Coronary artery (tissue), 2 donors: ENCODE results near the gene HTT.
A peak's percentile ranks its signal among the peaks of the same experiment; 100 is the strongest.

Source experiments
- DNase-seq: peaks from one replicate; pipeline ENCODE4 v3.0.0-alpha.2; 2017; ENCODE audit warnings: low spot score
- H3K27ac ChIP-seq, 2 donors: fragments of 200-600 bp; sonication (generic); one replicate each; pipeline ENCODE4 v1.5.1; 2016 to 2019
- H3K4me3 ChIP-seq: fragments of 200-600 bp; sonication (generic); 2 replicates; pipeline ENCODE4 v1.5.1; 2016; ENCODE audit warnings: mild to moderate bottlenecking, moderate library complexity
- TF ChIP-seq, protein P1 (sequence below): fragments of 200-600 bp; sonication (generic); IDR thresholded peaks from one replicate; pipeline ENCODE4 v1.5.1; 2019; ENCODE audit warnings: antibody characterized with exemption

The HTT gene

DNA sequence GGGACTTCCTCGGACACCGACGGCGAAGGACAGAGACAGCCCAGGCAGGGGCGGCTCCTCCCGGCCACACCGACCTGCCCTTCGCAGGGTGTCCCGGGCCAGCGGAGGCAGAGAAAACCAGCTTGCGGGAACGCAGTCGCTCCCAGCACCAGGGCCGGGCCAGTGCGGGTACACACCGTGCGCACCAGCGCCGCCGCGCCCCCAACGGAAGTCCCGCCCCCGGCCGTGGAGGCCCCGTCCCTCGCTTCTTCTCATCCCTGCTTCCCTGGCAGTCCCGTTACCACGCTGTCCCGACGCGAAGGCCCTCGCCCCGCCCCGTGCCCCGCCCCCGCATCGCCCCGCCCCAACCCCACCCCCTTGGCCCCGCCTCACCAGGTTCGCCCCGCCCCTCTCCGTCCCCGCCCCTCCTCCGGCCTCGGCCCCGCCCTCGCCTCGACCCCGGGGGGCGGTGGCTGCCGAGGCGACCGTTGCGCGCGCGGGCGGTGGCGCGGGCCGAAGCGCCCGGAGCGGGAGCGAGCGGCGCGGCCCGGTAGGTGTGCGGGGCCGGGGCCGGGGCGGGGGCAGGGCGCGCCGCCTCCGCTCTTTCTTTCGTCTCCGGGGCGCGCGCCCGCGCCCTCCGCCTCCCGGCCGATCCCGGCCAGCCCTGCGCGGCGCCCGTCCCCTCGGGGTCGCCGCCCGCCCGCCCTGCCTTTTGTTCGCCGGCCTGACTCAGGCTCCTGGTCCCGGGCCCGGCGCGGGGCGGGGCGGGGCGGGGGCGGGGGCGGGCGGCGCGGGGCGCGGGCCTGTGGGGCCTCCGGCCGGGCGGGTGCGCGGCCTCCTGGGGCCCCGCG is 218.3 kb downstream of the HTT start, which contains the start of gene RGS12:
TSS of gene RGS12 (plus strand) at position 451 of the 830 bp plus-strand sequence. CDS start 23,150 bp downstream, outside the sequence.
- DNase-seq: peak; percentile 98
- H3K27ac ChIP-seq: peak within 1 kb of the TSS; percentile 96 to 98
- TF ChIP-seq, protein P1, sequence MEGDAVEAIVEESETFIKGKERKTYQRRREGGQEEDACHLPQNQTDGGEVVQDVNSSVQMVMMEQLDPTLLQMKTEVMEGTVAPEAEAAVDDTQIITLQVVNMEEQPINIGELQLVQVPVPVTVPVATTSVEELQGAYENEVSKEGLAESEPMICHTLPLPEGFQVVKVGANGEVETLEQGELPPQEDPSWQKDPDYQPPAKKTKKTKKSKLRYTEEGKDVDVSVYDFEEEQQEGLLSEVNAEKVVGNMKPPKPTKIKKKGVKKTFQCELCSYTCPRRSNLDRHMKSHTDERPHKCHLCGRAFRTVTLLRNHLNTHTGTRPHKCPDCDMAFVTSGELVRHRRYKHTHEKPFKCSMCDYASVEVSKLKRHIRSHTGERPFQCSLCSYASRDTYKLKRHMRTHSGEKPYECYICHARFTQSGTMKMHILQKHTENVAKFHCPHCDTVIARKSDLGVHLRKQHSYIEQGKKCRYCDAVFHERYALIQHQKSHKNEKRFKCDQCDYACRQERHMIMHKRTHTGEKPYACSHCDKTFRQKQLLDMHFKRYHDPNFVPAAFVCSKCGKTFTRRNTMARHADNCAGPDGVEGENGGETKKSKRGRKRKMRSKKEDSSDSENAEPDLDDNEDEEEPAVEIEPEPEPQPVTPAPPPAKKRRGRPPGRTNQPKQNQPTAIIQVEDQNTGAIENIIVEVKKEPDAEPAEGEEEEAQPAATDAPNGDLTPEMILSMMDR: no peak
- H3K4me3 ChIP-seq: peak within 1 kb of the TSS; percentile 92
